Breast epithelium (tissue), 4 donors: Measurements from ENCODE around the gene KMT2D. TPM values are rescaled to one million over a fixed set of nuclear protein-coding genes. Genes with fewer than 3 reads are reported as not detected.

ENCODE experiments used
- DNase-seq, 2 donors: peaks; one replicate each; pipeline ENCODE4 v3.0.0-alpha.2; 2019; ENCODE audit warnings: low spot score in 2 of 2
- H3K27ac ChIP-seq, 2 donors: fragments of 200-600 bp; sonication (generic) in 1 of 2; one replicate each; pipeline ENCODE4 v1.5.1; 2016 to 2019; ENCODE audit warnings: mild to moderate bottlenecking in 1 of 2
- H3K27me3 ChIP-seq, 2 donors: fragments of 200-600 bp; sonication (generic) in 1 of 2; one replicate each; pipeline versions ENCODE4 v1.5.1 to v1.6.0; 2017 to 2019; ENCODE audit warnings: control low read depth in 1 of 2, mild to moderate bottlenecking in 1 of 2
- H3K36me3 ChIP-seq: fragments of 200-600 bp; one replicate; pipeline ENCODE4 v1.5.1; 2019
- H3K4me1 ChIP-seq, 2 donors: fragments of 200-600 bp; sonication (generic); one replicate each; pipeline ENCODE4 v1.5.1; 2016 to 2019; ENCODE audit warnings: control low read depth in 1 of 2
- H3K4me3 ChIP-seq, 3 donors: fragments of 200-600 bp; sonication (generic); 1 replicate in 2 of 3; 2 replicates in 1 of 3; pipeline ENCODE4 v1.5.1; 2016 to 2019; ENCODE audit warnings: mild to moderate bottlenecking in 3 of 3, moderate library complexity in 2 of 3
- H3K9me3 ChIP-seq, 2 donors: fragments of 200-600 bp; sonication (generic) in 1 of 2; one replicate each; pipeline ENCODE4 v1.5.1; 2016 to 2019; ENCODE audit warnings: control low read depth in 1 of 2
- POLR2A ChIP-seq: fragments of 450-650 bp; IDR thresholded peaks from one replicate; pipeline ENCODE4 v1.6.1; 2016; ENCODE audit warnings: antibody characterized with exemption, mild to moderate bottlenecking, moderate library complexity
- POLR2AphosphoS5 ChIP-seq, 3 donors: sonication (generic); formaldehyde crosslinking; IDR thresholded peaks; one replicate each; pipeline ENCODE4 v1.6.1; 2017; ENCODE audit warnings: antibody characterized with exemption in 3 of 3
- intact Hi-C: fragments of 100-400 bp; cut with DNase I; formaldehyde crosslinking; loops from one replicate; pipeline ENCODE4 v1.15.1; 2023; ENCODE audit warnings: low total_unique reads
- total RNA-seq, 3 donors: library from RNA; depleted of rRNA; stranded (reverse); fragments of >200 nt; gene quantifications; one replicate each; pipeline ENCODE4 v1.1.0, GENCODE V29; 2016
- TF ChIP-seq, protein P1 (sequence below), 3 donors: fragments of 450-650 bp; IDR thresholded peaks; one replicate each; pipeline ENCODE4 v1.5.1; 2016 to 2017; ENCODE audit warnings: antibody characterized with exemption in 3 of 3, mild to moderate bottlenecking in 3 of 3, moderate library complexity in 3 of 3

Gene KMT2D
- total RNA-seq, 3 donors from 2014 or later = 35.4 to 51.4 (median 45.9) TPM

DNA sequence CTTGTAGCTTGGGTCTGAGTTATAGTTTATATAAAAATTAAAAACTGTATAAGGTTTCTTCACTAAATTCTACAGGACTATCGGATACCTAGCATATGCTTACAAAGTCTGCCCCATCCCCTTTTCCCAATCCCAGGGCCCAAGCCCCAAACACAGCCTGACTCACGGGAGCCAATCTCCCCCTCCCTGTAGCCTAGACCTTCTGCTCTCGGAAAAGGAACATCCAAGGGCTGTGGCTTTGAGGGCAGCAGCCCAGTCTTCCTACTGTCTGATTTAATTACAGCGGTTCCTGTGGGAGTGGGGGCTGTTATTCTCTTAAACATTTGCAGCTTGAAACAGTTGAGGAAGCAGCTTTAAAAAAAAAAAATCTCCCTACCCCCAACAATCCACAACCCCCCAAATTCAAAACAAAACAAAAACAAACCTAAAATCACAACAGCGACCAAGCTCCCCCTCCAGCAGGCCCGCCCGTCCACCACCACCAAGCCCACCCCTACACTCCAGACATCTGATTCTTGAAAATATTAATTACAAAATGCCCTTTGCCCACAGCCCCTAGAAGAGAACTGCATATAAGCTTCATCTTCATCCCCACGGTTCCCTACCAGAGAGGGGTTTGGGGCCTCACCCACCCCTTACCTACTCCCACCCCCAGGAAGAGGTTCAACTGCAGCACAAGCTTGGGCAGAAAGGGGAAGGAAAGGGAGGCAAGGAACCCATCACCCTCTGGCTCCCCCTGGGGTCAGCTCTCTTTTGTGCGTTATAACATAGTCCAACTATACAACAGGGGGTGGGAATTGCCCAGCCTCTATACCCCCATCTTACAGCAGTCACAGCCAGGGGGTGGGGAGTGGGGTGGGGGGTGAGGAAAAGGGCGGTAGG is 40.9 kb downstream of the KMT2D start:
- Histone ChIP-seq H3K27ac (peak overlapping the region; percentile 94 to 97), H3K4me1 (peaks cover 8 to 15% of the 10 kb centered on the region in 2 donors), H3K9me3 (no peaks in the 10 kb centered on the region), H3K27me3 (no peaks in the 10 kb centered on the region), H3K36me3 (no peaks in the 10 kb centered on the region), H3K4me3 (peak overlapping the region; percentile 68 to 98 (median 91))
- TF ChIP-seq, protein P1, sequence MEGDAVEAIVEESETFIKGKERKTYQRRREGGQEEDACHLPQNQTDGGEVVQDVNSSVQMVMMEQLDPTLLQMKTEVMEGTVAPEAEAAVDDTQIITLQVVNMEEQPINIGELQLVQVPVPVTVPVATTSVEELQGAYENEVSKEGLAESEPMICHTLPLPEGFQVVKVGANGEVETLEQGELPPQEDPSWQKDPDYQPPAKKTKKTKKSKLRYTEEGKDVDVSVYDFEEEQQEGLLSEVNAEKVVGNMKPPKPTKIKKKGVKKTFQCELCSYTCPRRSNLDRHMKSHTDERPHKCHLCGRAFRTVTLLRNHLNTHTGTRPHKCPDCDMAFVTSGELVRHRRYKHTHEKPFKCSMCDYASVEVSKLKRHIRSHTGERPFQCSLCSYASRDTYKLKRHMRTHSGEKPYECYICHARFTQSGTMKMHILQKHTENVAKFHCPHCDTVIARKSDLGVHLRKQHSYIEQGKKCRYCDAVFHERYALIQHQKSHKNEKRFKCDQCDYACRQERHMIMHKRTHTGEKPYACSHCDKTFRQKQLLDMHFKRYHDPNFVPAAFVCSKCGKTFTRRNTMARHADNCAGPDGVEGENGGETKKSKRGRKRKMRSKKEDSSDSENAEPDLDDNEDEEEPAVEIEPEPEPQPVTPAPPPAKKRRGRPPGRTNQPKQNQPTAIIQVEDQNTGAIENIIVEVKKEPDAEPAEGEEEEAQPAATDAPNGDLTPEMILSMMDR (IDR thresholded peaks at IDR 0.05) = no peak
- TF ChIP-seq POLR2AphosphoS5 (IDR thresholded peaks at IDR 0.05) (no peak), POLR2A (no peak)
- intact Hi-C loops = no loop called here
- DNase-seq = no peak

- TF ChIP-seq POLR2AphosphoS5 (IDR thresholded peaks at IDR 0.05) (no peak), POLR2A (no peak)
- TF ChIP-seq, protein P1 (IDR thresholded peaks at IDR 0.05) = no peak
- H3K4me1 ChIP-seq = peaks cover 8 to 15% of the 10 kb centered on the region in 2 donors
- DNase-seq = no peak
- no peaks in the 10 kb centered on the region for H3K9me3 ChIP-seq
- intact Hi-C loops = no loop called here
- H3K27me3 ChIP-seq = no peaks in the 10 kb centered on the region
- H3K27ac ChIP-seq = peak overlapping the region; percentile 94 to 97
- H3K4me3 ChIP-seq = peak overlapping the region; percentile 68 to 98 (median 91)
- no peaks in the 10 kb centered on the region for H3K36me3 ChIP-seq
Observed at GRCh38 chr12:49019120-49019430, 41.5 kb downstream of the KMT2D start.

GRCh38 chr12:49018261-49019119 is 42.1 kb downstream of the KMT2D start, which contains the start of gene PRKAG1:
Gene PRKAG1, minus strand, starts transcription at chr12:49018776. Its CDS starts 36 bp downstream, at chr12:49018740.
- Histone ChIP-seq H3K4me3 (peak within 1 kb of the TSS; percentile 68 to 98 (median 91)), H3K9me3 (no peaks in the 10 kb centered on the region), H3K36me3 (no peaks in the 10 kb centered on the region), H3K27ac (peak within 1 kb of the TSS; percentile 94 to 97), H3K4me1 (peaks cover 8 to 15% of the 10 kb centered on the region in 2 donors), H3K27me3 (no peaks in the 10 kb centered on the region)
- peak; percentile 94 to 96 for DNase-seq
- TF ChIP-seq, protein P1 (IDR thresholded peaks at IDR 0.05) = peak; percentile 13 to 33 (median 30)
- TF ChIP-seq POLR2A = peak; percentile 66
- TF ChIP-seq POLR2AphosphoS5 (IDR thresholded peaks at IDR 0.05) = peak; percentile 91 to 96 (median 93)
- intact Hi-C loops = no loop called here

GRCh38 chr12:49017891-49018260 is 42.7 kb downstream of the KMT2D start:
- Histone ChIP-seq H3K4me3 (peak overlapping the region; percentile 68 to 98 (median 91)), H3K9me3 (no peaks in the 10 kb centered on the region), H3K27ac (peak overlapping the region; percentile 94 to 97), H3K36me3 (no peaks in the 10 kb centered on the region), H3K27me3 (no peaks in the 10 kb centered on the region), H3K4me1 (peaks cover 8 to 15% of the 10 kb centered on the region in 2 donors)
- intact Hi-C loops = no loop called here
- TF ChIP-seq, protein P1 (IDR thresholded peaks at IDR 0.05) = no peak
- no peak for TF ChIP-seq POLR2A
- no peak for TF ChIP-seq POLR2AphosphoS5 (IDR thresholded peaks at IDR 0.05)
- DNase-seq = no peak
